GM23338 (cell line): ENCODE results near the gene VSIG8. TPM values are rescaled to one million over a fixed set of nuclear protein-coding genes. Genes with fewer than 3 reads are reported as not detected.

Experiments used
- ATAC-seq: fragments of 200-7000 bp; cut with Tn5 transposase; 3 replicates; pipeline ENCODE4 v1.9.1; 2020
- DNase-seq: peaks from one replicate; pipeline ENCODE4 v3.0.0-alpha.2; 2015; ENCODE audit warnings: low spot score
- H2AFZ ChIP-seq: fragments of 200-600 bp; sonication (generic); 2 replicates; pipeline ENCODE4 v1.8.0; 2016; ENCODE audit warnings: antibody characterized with exemption, mild to moderate bottlenecking, moderate library complexity
- H3F3A ChIP-seq: fragments of 200-600 bp; sonication (generic); replicated peaks from 2 replicates; pipeline ENCODE4 v1.8.0; 2017; ENCODE audit warnings: antibody characterized with exemption, mixed run types, low read depth
- H3K27ac ChIP-seq: fragments of 200-600 bp; sonication (generic); 2 replicates; pipeline ENCODE4 v1.6.1; 2016; ENCODE audit warnings: low read depth
- H3K27me3 ChIP-seq: fragments of 200-600 bp; sonication (generic); 2 replicates; pipeline ENCODE4 v1.8.0; 2016; ENCODE audit warnings: mild to moderate bottlenecking, mixed run types, moderate library complexity; ENCODE audit not compliant: insufficient read depth
- H3K36me3 ChIP-seq: fragments of 200-600 bp; sonication (generic); 2 replicates; pipeline ENCODE4 v1.8.0; 2016; ENCODE audit warnings: mild to moderate bottlenecking; ENCODE audit not compliant: insufficient read depth
- H3K4me1 ChIP-seq: fragments of 200-600 bp; sonication (generic); 2 replicates; pipeline ENCODE4 v1.8.0; 2016; ENCODE audit warnings: mild to moderate bottlenecking, moderate library complexity; ENCODE audit not compliant: insufficient read depth
- H3K4me2 ChIP-seq: fragments of 200-600 bp; sonication (generic); 2 replicates; pipeline ENCODE4 v1.7.1; 2017; ENCODE audit warnings: mixed run types
- H3K4me3 ChIP-seq: fragments of 200-600 bp; sonication (generic); 2 replicates; pipeline ENCODE4 v1.6.1; 2016; ENCODE audit warnings: mixed run types
- H3K79me2 ChIP-seq: fragments of 200-600 bp; sonication (generic); replicated peaks from 2 replicates; pipeline ENCODE4 v1.8.0; 2017; ENCODE audit warnings: mild to moderate bottlenecking; ENCODE audit not compliant: insufficient read depth
- H3K9me2 ChIP-seq: fragments of 200-600 bp; sonication (generic); 2 replicates; pipeline ENCODE4 v1.8.0; 2017; ENCODE audit not compliant: insufficient read depth
- H4K20me1 ChIP-seq: fragments of 200-600 bp; sonication (generic); replicated peaks from 2 replicates; pipeline ENCODE4 v1.8.0; 2017; ENCODE audit warnings: mild to moderate bottlenecking; ENCODE audit not compliant: insufficient read depth
- H3K27ac Mint-ChIP-seq: 2 replicates; pipeline ENCODE4 v1.8.0; 2020; ENCODE audit warnings: inconsistent platforms, mild to moderate bottlenecking, moderate library complexity, mixed read lengths
- H3K27me3 Mint-ChIP-seq: 3 replicates; pipeline ENCODE4 v1.8.0; 2022; ENCODE audit warnings: low read depth, mild to moderate bottlenecking, moderate library complexity, mixed read lengths, inconsistent platforms; ENCODE audit not compliant: insufficient read depth, poor library complexity
- H3K36me3 Mint-ChIP-seq: 3 replicates; pipeline ENCODE4 v1.8.0; 2021; ENCODE audit warnings: low read depth, mild to moderate bottlenecking, inconsistent platforms, moderate library complexity, mixed read lengths
- H3K4me1 Mint-ChIP-seq: 3 replicates; pipeline ENCODE4 v1.8.0; 2020; ENCODE audit warnings: mild to moderate bottlenecking, inconsistent platforms, mixed read lengths
- H3K4me3 Mint-ChIP-seq: 3 replicates; pipeline ENCODE4 v1.8.0; 2021; ENCODE audit warnings: moderate library complexity, mild to moderate bottlenecking, inconsistent platforms, mixed read lengths
- H3K9me3 Mint-ChIP-seq: 3 replicates; pipeline ENCODE4 v1.8.0; 2020; ENCODE audit warnings: moderate library complexity, mild to moderate bottlenecking, inconsistent platforms, mixed read lengths
- CREB1 ChIP-seq: fragments of 250-450 bp; sonication (Bioruptor Pico); IDR thresholded peaks from 2 replicates; pipeline ENCODE4 v1.5.0; 2020; ENCODE audit warnings: low read depth, mild to moderate bottlenecking, moderate library complexity
- CTCF ChIP-seq, 2 experiments: fragments of 200-600 bp in 1 of 2; sonication (generic) in 1 of 2; conservative IDR thresholded peaks; 2 replicates each; pipeline versions ENCODE4 v1.5.1 to v1.6.1; 2016 to 2017; ENCODE audit warnings: antibody characterized with exemption in 2 of 2, low read depth in 2 of 2, mild to moderate bottlenecking in 2 of 2, moderate library complexity in 1 of 2
- ETS1 ChIP-seq: IDR thresholded peaks from 2 replicates; pipeline ENCODE4 v1.6.1; 2016; ENCODE audit warnings: antibody characterized with exemption
- EZH2 ChIP-seq: fragments of 200-600 bp; sonication (generic); IDR thresholded peaks from one replicate; pipeline ENCODE4 v1.8.0; 2017; ENCODE audit warnings: antibody characterized with exemption, mild to moderate bottlenecking, low read depth; ENCODE audit not compliant: unreplicated experiment
- EZH2phosphoT487 ChIP-seq: fragments of 200-600 bp; sonication (generic); IDR thresholded peaks from one replicate; pipeline ENCODE4 v1.8.1; 2018; ENCODE audit warnings: antibody characterized with exemption; ENCODE audit not compliant: unreplicated experiment
- JUNB ChIP-seq: IDR thresholded peaks from one replicate; pipeline ENCODE4 v1.6.1; 2016; ENCODE audit warnings: antibody characterized with exemption; ENCODE audit not compliant: unreplicated experiment
- NANOG ChIP-seq: IDR thresholded peaks from 2 replicates; pipeline ENCODE4 v1.6.1; 2016; ENCODE audit warnings: antibody characterized with exemption, borderline replicate concordance
- POLR2AphosphoS5 ChIP-seq: IDR thresholded peaks from 2 replicates; pipeline ENCODE4 v1.6.1; 2016; ENCODE audit warnings: antibody characterized with exemption, low read depth
- REST ChIP-seq: IDR thresholded peaks from one replicate; pipeline ENCODE4 v1.6.1; 2018; ENCODE audit warnings: antibody characterized with exemption; ENCODE audit not compliant: unreplicated experiment
- STAT1 ChIP-seq: IDR thresholded peaks from one replicate; pipeline ENCODE4 v1.6.1; 2016; ENCODE audit warnings: antibody characterized with exemption; ENCODE audit not compliant: unreplicated experiment
- ZNF114 ChIP-seq: fragments of 250-450 bp; sonication (Bioruptor Pico); IDR thresholded peaks from 2 replicates; pipeline ENCODE4 v1.5.0; 2020; ENCODE audit warnings: mild to moderate bottlenecking, moderate library complexity
- ZNF331 ChIP-seq: fragments of 250-450 bp; sonication (Bioruptor Pico); IDR thresholded peaks from 2 replicates; pipeline ENCODE4 v1.5.0; 2020; ENCODE audit warnings: low read depth, mild to moderate bottlenecking, moderate library complexity
- ZNF462 ChIP-seq: fragments of 250-450 bp; sonication (Bioruptor Pico); IDR thresholded peaks from 2 replicates; pipeline ENCODE4 v1.5.0; 2020; ENCODE audit warnings: mild to moderate bottlenecking, moderate library complexity
- polyA plus RNA-seq: library from polyadenylated mRNA; unstranded; fragments of >200 nt; fragmentation: Nextera tagmentation; extraction: Ambion mirVana; gene quantifications from 2 replicates; pipeline ENCODE4 v1.2.1, GENCODE V29; 2016
- total RNA-seq: library from RNA; depleted of rRNA; stranded (reverse); fragments of >200 nt; shearing (Covaris generic); gene quantifications from 2 replicates; pipeline ENCODE4 v1.2.3, GENCODE V29; 2014

VSIG8 gene
- total and polyA plus RNA-seq, 2 experiments from 2014 or later: not detected

- H3K36me3 ChIP-seq: no peaks in the 10 kb centered on the region; the same call in 1 of the 2 replicates
- H3K9me2 ChIP-seq: no peaks in the 10 kb centered on the region
- H3K9me3 Mint-ChIP-seq: no peaks in the 10 kb centered on the region; the same call in 2 of the 3 replicates
- peak overlapping the region; percentile 43; the same call in 1 of the 2 replicates for H2AFZ ChIP-seq
- H3K27ac Mint-ChIP-seq: no peak overlapping the region
- no peaks in the 10 kb centered on the region for H3K36me3 Mint-ChIP-seq
- no peak overlapping the region for H3K4me3 Mint-ChIP-seq
- H3K4me2 ChIP-seq: no peak overlapping the region
- H4K20me1 ChIP-seq: no peaks in the 10 kb centered on the region
- H3K27me3 ChIP-seq: no peaks in the 10 kb centered on the region
- H3F3A ChIP-seq: no peaks in the 10 kb centered on the region
- no peak overlapping the region for H3K4me3 ChIP-seq
- H3K79me2 ChIP-seq: no peaks in the 10 kb centered on the region
- H3K27ac ChIP-seq: no peak overlapping the region
- TF ChIP-seq JUNB: no peak
- TF ChIP-seq REST: no peak
- no peak for TF ChIP-seq ZNF114 (CRISPR knock-in tag)
- TF ChIP-seq NANOG: no peak
- no peak for TF ChIP-seq EZH2
- no peak for TF ChIP-seq EZH2phosphoT487
- TF ChIP-seq STAT1: no peak
- no peak for TF ChIP-seq ETS1
- no peak for TF ChIP-seq ZNF331
- TF ChIP-seq CTCF (conservative IDR thresholded peaks at IDR 0.05; ENCODE audit: low read depth in 2 of 2): no peak
- TF ChIP-seq POLR2AphosphoS5: no peak
- no peak for TF ChIP-seq ZNF462 (CRISPR knock-in tag)
- TF ChIP-seq CREB1 (CRISPR knock-in tag): no peak
- no peak for ATAC-seq
- peaks cover 7% of the 10 kb centered on the region for H3K4me1 Mint-ChIP-seq
- peaks cover 2% of the 10 kb centered on the region for H3K27me3 Mint-ChIP-seq
- DNase-seq: no peak
- no peaks in the 10 kb centered on the region for H3K4me1 ChIP-seq
Measured at GRCh38 chr1:159866905-159867663, 4.6 kb upstream of the VSIG8 start.
